Measurements from ENCODE around the gene GBP7. TPM values are rescaled to one million over a fixed set of nuclear protein-coding genes. Genes with fewer than 3 reads are reported as not detected.

GBP7 gene
- total and polyA plus RNA-seq, 2 donors from 2014 or later, result not detected

DNA sequence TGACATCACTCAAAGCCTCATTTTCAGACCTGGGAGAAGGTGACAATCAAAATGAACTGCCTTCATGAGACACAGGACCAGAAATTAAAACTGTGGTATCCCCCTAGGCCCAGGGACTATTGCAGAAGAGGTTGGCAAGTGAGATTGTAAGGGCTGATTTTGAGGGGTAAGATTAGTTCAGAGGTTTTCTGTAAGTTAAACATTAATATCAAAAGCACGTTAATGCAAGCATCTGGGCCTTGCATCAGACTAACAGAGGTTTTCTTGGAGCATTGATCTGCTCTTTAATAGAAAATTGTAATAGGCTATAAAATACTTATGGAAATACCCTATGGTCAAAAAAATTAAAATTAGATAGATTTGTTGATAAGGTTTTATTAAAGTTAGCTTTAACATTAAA is 37.5 kb upstream of the GBP7 start:
- FAIRE-seq (no peak), DNase-seq (no peak)
- intact Hi-C loops (cut with DNase I), result no loop called here
- Histone ChIP-seq H3K9ac (ENCODE audit: low read length in 3 of 3) (no peak overlapping the region), H3K4me1 (ENCODE audit: control insufficient read depth in 2 of 3, insufficient read depth in 2 of 3, low read depth in 1 of 3, low read length in 3 of 3) (no peaks in the 10 kb centered on the region), H3K27me3 (ENCODE audit: control insufficient read depth, insufficient read depth, low read length) (no peaks in the 10 kb centered on the region), H3K9me3 (ENCODE audit: control insufficient read depth in 2 of 3, insufficient read depth in 1 of 3, low read length in 3 of 3) (no peaks in the 10 kb centered on the region), H3K4me3 (ENCODE audit: low read length in 3 of 3) (no peak overlapping the region), H3K36me3 (ENCODE audit: control insufficient read depth in 2 of 3, insufficient read depth in 3 of 3, low read length in 3 of 3) (no peaks in the 10 kb centered on the region), H3K27ac (ENCODE audit: low read depth in 2 of 2, low read length in 2 of 2) (no peak overlapping the region)
- TF ChIP-seq, protein P1, sequence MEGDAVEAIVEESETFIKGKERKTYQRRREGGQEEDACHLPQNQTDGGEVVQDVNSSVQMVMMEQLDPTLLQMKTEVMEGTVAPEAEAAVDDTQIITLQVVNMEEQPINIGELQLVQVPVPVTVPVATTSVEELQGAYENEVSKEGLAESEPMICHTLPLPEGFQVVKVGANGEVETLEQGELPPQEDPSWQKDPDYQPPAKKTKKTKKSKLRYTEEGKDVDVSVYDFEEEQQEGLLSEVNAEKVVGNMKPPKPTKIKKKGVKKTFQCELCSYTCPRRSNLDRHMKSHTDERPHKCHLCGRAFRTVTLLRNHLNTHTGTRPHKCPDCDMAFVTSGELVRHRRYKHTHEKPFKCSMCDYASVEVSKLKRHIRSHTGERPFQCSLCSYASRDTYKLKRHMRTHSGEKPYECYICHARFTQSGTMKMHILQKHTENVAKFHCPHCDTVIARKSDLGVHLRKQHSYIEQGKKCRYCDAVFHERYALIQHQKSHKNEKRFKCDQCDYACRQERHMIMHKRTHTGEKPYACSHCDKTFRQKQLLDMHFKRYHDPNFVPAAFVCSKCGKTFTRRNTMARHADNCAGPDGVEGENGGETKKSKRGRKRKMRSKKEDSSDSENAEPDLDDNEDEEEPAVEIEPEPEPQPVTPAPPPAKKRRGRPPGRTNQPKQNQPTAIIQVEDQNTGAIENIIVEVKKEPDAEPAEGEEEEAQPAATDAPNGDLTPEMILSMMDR (IDR thresholded peaks at IDR 0.05; ENCODE audit: borderline replicate concordance, extremely low read depth, insufficient read depth), result no peak

DNA sequence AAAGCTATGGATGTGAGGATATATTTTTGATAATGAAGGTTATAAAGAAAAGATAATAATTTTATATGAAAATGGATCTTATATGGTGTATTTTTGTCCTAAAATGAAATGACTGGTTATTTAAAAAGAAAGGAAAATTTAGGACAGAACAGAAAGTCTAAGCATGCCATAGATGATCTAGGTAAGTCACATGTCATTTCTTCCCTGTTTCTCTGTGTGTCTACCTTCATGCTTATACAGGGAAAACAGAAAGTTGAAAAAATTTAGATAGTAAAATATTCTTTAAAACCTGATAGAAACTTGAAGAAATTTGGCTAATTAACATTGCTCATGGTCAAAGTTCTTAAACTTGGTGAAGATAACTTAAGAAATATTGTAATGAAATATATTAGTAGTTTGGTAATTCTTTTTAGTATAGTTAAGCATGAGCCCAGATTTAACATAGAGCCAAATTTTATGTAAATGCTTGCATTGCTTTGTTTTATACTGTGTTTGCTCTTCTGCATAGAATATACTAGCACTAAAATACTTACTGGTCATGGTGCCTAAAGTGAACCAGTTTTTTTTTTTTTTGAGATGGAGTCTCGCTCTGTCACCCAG is 35.3 kb upstream of the GBP7 start:
- no peak for FAIRE-seq
- Histone ChIP-seq H3K36me3 (ENCODE audit: control insufficient read depth in 2 of 3, insufficient read depth in 3 of 3, low read length in 3 of 3) (no peaks in the 10 kb centered on the region), H3K9me3 (ENCODE audit: control insufficient read depth in 2 of 3, insufficient read depth in 1 of 3, low read length in 3 of 3) (no peaks in the 10 kb centered on the region), H3K9ac (ENCODE audit: low read length in 3 of 3) (no peak overlapping the region), H3K4me3 (ENCODE audit: low read length in 3 of 3) (no peak overlapping the region), H3K27me3 (ENCODE audit: control insufficient read depth, insufficient read depth, low read length) (no peaks in the 10 kb centered on the region), H3K27ac (ENCODE audit: low read depth in 2 of 2, low read length in 2 of 2) (no peak overlapping the region), H3K4me1 (ENCODE audit: control insufficient read depth in 2 of 3, insufficient read depth in 2 of 3, low read depth in 1 of 3, low read length in 3 of 3) (no peaks in the 10 kb centered on the region)
- DNase-seq, result no peak
- intact Hi-C loops (cut with DNase I), result no loop called here
- TF ChIP-seq, protein P1 (IDR thresholded peaks at IDR 0.05; ENCODE audit: borderline replicate concordance, extremely low read depth, insufficient read depth), result no peak

DNA sequence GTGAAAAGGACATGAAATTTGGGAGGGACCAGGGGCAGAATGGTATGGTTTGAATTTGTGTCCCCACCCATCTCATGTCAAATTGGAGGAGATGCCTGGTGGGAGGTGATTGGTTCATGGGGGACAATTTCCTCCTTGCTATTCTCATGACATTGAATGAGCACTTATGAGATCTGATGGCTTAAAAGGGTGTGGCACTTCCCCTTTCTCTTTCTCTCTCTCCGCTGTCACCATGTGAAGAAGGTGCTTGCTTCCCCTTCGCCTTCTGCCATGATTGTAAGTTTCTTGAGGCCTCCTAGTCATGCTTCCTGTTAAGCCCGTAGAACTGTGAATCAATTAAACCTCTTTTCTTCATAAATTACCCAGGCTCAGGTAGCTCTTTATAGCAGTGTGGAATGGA is 30.6 kb upstream of the GBP7 start:
- Histone ChIP-seq H3K9me3 (ENCODE audit: control insufficient read depth in 2 of 3, insufficient read depth in 1 of 3, low read length in 3 of 3) (peaks cover 0 to 8% (median 0%) of the 10 kb centered on the region in 3 donors), H3K9ac (ENCODE audit: low read length in 3 of 3) (no peak overlapping the region), H3K4me1 (ENCODE audit: control insufficient read depth in 2 of 3, insufficient read depth in 2 of 3, low read depth in 1 of 3, low read length in 3 of 3) (no peaks in the 10 kb centered on the region), H3K27ac (ENCODE audit: low read depth in 2 of 2, low read length in 2 of 2) (no peak overlapping the region), H3K4me3 (ENCODE audit: low read length in 3 of 3) (no peak overlapping the region), H3K36me3 (ENCODE audit: control insufficient read depth in 2 of 3, insufficient read depth in 3 of 3, low read length in 3 of 3) (no peaks in the 10 kb centered on the region), H3K27me3 (ENCODE audit: control insufficient read depth, insufficient read depth, low read length) (no peaks in the 10 kb centered on the region)
- intact Hi-C loops (cut with DNase I), result loop anchor here (10.0 kb wide), 1 partner anchor 58 kb away; no protein-coding TSS in a partner anchor
- TF ChIP-seq, protein P1 (IDR thresholded peaks at IDR 0.05; ENCODE audit: borderline replicate concordance, extremely low read depth, insufficient read depth), result no peak
- DNase-seq, result no peak
- FAIRE-seq, result no peak

DNA sequence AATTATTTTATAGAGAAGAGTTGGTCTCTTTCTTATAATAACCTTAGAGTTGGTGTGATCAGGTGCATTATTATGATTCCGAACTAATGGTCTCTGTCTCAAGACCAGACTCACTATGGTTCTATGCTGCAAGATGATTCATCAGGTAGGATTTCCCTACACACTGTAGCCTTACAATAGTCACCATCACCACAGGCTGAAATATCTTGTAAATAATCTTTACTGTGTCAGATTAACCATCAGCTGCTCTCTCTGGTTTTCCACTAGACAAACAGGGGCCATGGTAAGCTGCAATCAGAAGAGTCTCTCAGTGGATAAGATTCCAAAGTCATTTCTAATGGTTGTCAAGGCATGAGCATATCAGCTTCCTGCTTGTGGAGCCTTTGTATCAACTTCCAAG is 27.4 kb upstream of the GBP7 start:
- no peak for DNase-seq
- no peak for FAIRE-seq
- no peak overlapping the region for H3K4me3 ChIP-seq (ENCODE audit: low read length in 3 of 3)
- TF ChIP-seq, protein P1 (IDR thresholded peaks at IDR 0.05; ENCODE audit: borderline replicate concordance, extremely low read depth, insufficient read depth), result no peak
- H3K4me1 ChIP-seq (ENCODE audit: control insufficient read depth in 2 of 3, insufficient read depth in 2 of 3, low read depth in 1 of 3, low read length in 3 of 3), result no peaks in the 10 kb centered on the region
- no peak overlapping the region for H3K9ac ChIP-seq (ENCODE audit: low read length in 3 of 3)
- H3K9me3 ChIP-seq (ENCODE audit: control insufficient read depth in 2 of 3, insufficient read depth in 1 of 3, low read length in 3 of 3), result peaks cover 0 to 8% (median 0%) of the 10 kb centered on the region in 3 donors
- no peaks in the 10 kb centered on the region for H3K27me3 ChIP-seq (ENCODE audit: control insufficient read depth, insufficient read depth, low read length)
- H3K36me3 ChIP-seq (ENCODE audit: control insufficient read depth in 2 of 3, insufficient read depth in 3 of 3, low read length in 3 of 3), result no peaks in the 10 kb centered on the region
- no peak overlapping the region for H3K27ac ChIP-seq (ENCODE audit: low read depth in 2 of 2, low read length in 2 of 2)
- intact Hi-C loops (cut with DNase I), result loop anchor here (10.0 kb wide), 1 partner anchor 62 kb away; no protein-coding TSS in a partner anchor
